Measurements from ENCODE around the gene NPDC1.
"Not testable (repeated sequence)": the region's sequence is repeated elsewhere in the genome, so short reads cannot be mapped to it uniquely, and the experiment has no call there.

Gene NPDC1

DNA sequence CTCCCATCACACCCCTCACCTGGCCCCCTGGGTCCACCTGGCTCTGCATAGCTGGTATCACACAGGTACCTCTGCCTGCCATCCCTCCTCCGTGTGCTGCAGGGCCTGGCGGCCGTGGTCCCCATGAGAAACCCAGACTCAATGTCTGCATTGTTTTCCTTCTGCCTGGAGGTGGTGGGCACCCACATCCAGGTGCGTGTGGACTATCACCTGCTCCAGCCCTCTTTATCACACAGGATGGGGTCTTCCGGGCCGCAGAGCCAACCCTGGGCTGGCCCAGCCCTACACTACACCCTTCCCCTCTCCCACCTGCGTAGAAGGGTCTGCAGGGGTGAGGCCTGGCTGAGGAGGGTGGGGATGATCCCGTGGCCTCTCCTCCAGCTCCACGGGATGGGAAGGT is 7.1 kb downstream of the NPDC1 start:
- no peak for DNase-seq

DNA sequence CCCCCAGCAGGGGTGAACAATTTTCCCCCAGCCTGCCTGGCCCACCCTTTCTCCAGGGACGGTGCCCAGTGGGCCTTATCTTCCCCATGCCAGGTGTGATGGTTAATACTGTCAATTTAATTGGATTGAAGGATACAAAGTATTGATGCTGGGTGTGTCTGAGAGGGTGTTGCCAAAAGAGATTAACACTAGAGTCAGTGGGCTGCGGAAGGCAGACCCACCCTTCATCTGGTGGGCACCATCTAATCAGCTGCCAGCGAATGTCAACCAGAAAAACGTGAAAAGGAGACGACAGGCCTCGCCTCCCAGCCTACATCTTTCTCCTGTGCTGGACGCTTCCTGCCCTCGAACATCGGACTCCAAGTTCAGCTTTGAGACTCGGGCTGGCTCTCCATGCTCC is 8.5 kb downstream of the NPDC1 start:
- DNase-seq = no peak

DNA sequence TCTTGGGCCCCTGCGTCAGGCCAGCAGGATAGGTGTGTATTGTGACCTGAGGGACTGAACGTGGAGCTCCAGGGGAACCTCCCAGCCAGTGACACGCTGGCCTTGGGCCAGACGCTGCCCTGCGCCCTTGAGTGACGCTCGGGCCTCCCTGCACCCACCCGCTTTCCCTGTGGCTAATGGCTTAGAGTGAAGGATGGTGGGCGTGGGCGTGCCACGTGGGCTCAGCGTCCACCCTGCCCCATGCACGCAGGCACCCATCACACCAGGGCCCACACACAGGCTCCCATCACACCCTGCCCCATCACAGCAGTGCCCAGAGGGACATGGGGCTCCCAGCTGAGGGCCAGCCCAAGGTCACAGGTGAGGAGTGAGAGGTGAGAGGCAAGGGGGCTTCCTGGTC is 8.9 kb downstream of the NPDC1 start:
- DNase-seq = no peak

DNA sequence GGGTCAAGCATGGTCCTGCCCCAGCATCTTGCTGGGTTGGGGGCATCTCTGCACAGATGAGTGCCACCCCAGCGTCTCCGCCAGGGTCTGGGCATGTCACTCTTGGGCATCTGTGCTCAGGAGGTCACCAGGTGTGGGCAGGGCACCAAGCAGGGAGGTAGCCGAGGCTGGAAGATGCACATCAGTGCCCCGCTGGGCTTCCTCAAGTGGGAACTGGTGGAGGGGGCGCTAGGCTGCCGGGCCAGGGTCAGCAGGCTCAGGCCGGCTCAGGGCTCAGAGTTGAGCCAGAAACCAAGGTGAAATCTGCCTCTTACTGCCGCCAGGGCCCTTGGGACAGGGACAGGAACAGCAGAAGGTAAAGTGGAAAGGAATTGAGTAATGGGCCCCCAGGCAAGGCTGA is 10.0 kb downstream of the NPDC1 start:
- no peak for DNase-seq

DNA sequence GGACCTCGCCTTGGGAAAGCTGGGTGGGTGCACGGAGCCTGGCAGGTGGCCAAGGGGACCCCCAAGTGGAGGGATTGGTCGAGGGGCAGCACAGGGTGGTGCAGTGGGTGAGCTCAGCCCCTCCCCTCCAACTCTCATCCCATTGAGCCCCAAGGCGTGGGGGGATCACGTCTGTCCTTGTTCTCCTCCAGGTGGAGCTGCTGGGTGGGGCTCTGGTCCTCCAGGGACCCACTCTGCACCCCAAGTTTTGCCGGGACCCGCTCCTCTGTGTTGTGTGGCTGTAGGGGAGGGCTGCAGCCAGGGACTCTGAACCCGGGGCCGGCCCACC is 10.5 kb downstream of the NPDC1 start:
- no peak for DNase-seq

DNA sequence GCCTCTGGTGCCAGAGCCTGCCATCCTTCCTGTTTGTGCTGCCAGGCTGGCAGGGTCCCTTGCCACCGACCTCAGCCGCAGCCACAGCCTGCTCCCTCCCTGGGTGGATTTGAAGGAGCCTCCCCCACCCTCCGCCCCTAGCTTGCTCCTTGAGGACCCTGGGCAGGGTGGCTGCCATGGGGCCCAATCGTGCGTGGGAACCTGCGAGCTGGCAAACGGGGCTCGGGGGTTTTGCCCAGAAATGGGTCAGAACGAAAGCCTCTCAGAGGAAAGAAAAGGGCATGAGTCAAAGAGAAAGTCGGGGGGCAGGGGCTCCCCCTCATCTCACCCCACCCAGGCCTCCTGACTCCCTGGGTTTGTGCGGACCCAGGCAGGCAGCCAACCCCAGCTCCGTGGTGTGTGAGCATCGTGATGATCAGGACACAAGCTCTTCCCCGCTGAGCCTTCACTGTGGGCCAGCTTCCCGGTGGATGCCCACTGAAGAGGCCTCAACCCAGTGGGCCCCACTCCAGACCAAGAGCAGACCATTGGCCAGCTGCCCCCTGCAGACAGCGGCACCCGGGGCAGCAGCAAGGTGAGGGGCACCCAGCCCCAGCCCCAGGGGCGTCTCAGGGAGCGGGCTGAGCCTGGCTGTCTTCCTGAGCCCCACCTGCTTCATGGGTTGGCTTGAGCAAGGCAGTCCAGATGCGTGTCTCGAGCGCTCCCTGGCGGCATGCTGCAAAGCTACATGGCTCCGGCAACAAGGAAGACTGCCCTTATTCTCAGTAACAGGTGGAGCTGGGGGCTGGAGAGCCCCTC is 11.1 kb downstream of the NPDC1 start:
- DNase-seq = peak; percentile 55 to 79

DNA sequence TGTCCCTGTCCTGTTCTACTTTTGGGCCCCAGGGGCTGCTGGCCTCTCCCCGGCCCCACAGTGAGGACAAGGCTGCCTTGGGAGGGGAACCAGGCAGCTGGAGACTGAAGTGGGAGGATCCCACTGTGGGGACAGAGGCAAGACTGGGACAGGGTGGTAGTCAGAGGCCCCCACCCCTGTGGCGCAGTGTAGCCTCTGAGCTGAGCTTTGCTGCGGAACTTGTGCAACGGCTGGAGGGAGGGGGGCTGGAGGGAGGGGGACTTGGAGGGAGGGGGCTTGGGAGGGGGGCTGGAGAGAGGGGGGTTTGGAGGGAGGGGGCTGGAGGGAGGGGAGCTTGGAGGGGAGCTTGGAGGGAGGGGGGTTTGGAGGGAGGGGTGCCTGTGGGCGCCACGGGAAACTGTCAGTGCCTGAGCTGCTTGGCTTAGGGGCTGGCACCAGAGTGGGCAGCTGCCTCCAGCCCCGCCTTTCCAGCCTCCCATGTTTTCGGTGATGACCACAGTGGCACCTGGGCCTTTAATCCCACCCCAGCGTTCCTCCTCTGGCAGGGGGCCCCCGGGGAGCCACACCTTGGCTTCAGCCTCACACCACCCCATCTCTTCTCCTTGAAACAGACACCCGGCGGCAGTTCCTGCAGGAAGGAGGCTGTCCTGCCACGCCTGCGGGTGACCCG is 11.8 kb downstream of the NPDC1 start:
- peak; percentile 59 to 69 for DNase-seq

DNA sequence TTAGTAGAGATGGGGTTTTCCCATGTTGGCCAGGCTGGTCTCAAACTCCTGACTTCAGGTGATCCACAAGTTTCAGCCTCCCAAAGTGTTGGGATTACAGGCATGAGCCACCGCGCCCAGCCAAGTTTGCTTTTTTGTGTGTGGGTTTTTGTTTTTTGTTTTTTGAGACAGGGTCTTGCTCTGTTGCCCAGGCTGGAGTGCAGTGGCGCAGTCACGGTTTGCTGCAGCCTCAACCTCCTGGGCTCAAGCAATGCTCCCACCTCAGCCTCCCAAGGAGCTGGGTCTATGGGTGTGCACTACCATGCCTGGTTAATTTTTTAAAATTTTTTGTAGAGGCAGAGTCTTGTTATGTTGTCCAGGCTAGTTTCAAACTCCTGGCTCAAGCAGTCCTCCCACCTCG is 12.5 kb downstream of the NPDC1 start:
- not testable (repeated sequence) for DNase-seq

DNA sequence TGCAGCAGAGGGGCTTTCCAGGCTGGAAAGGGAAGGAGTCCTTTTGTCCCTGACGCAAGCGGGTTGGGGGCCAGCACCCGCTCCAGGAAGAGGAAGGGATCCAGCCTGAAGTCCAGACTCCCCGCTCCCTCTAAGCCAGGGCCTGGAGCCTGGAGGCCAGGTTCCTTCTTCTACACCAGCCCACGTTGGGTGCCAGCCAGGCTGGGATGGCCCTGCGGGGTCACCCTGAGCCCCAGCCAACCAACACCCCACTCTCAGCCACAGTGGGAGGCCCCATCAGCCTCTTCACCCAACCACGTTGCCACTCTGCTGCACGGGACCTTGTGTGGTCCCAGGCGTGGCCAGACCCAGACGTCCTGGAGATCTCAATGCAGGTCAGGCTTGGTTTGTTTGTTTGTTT is 13.1 kb downstream of the NPDC1 start:
- peak in 1 of 2 donors; percentile 64 for DNase-seq

DNA sequence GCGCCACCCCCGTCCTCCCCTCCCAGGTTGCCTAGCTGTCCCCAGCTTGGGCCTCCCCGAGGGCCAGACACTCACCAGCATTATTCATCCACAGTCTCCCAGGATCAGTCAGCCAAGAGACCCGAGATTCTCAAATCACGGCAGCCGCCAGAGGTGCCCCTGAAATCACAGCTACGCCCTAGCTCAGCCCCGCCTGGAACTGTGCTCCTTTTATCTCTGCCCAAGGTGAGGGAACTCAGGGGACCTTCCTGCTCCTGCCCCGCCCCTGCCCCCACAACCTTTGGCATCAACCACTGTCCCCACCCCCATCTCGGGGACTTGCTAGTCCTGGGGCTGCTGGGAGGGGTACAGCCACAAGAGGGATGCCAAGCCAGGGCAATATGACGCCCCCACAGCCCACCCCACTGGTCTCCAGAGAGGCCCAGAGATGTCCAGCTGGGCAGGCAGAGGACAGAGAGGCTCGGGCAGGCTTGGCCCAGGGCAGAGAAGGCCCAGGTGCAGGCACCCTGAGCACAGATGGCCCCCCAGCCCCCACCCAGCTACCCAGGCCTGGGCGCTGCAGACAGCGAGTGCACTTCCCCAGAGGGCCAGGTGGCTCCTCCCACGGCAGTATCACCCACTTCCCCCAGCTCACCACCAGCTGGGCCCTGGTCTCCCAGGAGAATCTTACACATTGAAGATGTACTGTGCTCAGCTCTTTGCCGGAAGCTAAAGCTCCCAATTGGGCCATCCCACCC is 13.9 kb downstream of the NPDC1 start, which contains the start of gene FUT7:
Gene FUT7, minus strand, starts transcription at position 185 of the 737 bp plus-strand sequence. Its CDS starts 97 bp downstream, at position 88.
- peak in 1 of 2 donors; percentile 21 for DNase-seq

DNA sequence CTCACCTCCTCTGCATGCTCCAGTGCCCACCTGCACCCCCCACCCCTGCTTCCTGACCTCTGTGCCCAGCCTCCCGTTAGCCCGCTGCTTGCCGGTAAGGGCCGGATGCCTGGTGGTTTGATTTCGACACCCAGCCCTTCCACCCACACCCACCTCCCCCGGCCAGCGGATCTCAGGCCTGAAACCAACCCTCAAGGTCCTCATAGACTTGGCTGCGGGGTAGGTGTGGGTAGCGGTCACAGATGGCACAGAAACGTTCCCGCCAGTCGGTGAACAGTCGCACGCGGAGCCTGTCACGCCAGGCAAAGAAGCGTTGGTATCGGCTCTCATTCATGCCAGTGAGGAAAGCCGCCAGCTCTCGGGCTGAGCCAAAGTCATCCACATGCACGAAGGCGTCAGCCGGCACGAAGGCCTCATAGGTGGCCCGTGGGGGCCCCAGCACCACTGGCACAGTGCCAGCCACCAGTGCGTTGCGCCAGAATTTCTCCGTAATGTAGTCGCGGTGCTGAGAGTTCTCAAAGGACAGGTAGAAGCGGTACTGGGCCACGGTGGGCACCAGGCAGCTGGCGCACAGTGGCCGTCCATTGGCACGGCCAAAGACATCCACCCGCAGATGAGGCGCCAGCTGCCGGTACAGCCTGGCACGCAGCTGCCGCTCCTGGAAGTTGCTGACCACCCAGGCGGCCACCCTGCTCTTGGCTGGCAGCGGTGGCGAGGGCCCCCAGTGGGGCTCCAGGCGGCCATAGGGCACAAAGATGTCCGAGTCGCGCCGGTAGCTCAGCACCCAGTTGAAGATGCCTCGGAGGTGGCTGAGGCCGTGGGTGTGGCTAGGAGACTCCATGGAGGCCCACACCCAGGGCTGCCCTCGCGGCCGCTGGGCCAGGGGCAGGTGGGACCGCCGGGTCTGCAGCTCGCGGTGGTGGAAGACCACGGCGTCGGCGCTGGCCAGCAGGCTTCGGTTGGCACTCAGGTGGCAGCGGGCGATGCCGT is 15.1 kb downstream of the NPDC1 start:
- peak; percentile 38 for DNase-seq

DNA sequence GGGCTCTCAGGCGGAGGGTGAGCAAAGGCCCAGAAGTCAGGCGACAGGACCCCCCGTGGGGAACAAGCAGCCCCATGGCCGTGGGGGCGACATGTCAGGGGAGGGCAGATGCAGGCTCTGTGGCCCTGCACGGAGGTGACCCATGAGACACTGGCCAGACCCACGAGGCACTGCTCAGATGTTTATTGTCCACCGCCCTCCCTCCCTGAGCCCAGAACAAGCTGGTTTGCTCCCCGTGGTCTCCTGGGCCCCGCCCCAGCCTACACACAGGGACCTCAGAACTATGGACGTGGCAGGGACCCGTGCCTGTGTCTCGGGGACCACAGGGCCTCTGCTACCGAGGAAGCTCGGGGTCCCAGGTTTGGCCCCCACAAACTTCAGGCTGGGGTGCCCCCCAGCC is 16.0 kb downstream of the NPDC1 start:
- no peak for DNase-seq

DNA sequence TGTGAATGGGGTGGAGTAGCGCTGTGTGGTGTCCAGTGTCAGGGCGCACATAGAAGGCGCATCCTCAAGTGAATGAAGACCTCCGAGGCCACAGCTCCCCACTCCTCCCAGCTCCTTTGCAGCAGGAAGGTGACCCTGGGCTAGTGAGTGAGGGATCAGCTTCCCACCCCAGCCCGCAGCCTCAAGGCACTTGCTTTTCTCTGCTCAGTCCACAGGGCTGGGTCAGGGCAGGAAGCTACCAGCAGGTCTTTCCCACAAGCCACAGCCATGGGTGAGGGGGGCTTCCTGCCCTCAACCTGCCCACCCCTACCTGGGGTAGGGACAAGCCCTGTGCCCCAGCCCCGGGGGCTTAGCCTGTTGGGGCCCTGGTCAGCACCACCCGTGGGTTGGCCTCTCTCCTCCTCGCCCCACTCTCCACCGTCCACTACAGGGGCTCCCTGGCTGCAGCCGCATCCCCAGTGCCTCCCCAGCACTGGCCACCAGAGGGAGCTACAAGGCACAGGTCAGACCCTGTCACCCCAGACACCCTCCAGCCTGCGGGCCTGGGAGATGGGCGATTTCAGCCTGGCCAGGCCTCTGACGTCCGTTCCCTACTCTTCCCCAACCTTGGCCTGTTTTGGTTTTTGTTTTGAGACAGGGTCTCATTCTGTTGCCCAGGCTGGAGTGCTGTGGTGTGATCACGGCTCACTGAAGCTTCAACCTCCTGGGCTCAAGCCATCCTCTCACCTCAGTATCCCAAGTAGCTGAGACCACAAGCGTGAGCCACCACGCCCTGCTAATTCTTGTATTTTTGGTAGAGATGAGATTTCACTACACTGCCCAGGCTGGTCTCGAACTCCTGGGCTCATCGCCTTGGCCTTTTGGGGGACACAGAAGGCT is 16.7 kb downstream of the NPDC1 start:
- peak; percentile 51 to 72 for DNase-seq

DNA sequence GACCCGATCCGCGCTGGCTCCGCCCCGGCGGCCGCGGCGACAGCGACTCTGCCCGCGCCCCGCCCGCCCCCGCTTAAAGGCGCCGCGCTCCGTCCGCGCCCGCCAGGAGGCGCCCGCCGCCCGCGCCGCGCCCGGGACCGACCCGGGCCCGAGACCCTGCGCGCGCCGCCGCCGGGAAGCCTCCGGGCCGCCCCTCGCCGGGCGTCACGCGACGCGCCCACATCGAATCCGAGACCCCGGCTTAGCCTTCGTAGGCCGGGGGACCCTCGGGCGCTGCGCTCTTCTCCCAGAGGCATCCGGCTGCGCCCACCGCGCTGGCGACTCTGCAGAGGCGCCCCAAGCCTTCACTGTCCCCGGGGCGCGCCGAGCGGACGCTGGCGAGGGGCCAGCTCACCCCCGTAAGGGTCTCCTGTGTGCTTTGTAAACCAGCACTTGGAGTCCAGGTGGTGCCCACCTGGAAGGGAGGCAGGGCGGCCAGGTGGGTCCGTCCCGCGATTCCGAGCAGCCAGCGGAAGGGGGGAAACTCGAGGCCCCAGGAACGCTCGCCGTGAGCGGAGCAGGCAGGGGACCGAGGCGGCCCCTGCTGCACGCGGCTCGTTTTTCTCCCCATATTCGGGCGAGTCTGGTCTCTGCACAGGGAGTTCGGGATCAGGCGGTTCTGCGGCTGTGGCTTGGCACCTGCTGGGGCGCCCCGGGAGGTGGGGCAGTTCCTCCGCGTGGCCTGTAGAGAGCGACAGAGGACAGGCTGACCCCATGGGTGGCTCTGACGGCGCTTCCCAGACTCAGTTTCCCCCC is 17.5 kb downstream of the NPDC1 start:
- peak; percentile 22 to 44 for DNase-seq

DNA sequence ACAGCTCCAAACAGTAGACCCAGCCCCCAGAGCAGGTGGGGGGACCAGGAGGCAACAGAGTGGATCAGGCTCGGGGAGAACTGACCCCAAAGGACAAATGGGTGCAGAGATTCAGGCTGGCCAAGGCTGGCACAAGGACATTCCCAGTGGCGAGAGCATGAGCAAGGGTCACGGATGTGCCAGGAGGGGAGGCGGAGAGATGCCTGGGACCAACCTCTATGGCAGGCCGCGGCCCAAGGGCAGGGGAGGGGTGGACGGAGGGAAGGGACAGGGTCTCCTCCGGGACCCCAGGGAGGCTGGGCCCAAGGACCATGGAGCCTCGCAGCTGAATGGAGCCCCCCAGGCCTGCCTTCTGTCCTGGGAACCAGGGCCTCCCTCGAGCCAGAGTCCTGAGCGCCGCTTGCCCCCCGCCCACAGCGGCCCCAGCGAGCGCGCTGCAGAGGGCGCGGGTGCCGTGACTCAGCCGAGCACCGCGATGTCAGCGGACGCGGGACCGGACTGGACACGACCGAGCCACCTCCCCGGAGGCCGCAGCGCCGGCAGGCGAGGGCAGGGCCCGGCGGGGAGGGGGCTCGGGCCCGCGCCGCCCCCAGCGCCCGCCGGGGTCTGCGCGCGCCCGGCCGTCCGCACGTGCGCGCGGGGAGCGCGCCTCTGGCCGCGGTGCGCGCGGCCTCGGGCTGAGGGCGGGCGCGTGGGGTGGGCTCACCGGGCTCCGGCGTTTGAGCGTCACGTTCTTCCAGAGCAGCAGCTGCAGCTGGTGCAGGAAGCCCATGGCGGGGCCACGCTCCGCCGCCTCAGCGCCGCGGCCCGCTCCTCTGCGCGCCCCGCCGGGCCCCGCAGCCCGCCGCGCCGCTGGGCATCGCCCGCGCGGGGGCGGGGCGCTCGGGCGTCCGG is 18.4 kb downstream of the NPDC1 start, which contains the start of gene ABCA2:
Gene ABCA2, minus strand, starts transcription at position 869 of the 894 bp plus-strand sequence. Its CDS starts 97 bp downstream, at position 772.
- DNase-seq = no peak

DNA sequence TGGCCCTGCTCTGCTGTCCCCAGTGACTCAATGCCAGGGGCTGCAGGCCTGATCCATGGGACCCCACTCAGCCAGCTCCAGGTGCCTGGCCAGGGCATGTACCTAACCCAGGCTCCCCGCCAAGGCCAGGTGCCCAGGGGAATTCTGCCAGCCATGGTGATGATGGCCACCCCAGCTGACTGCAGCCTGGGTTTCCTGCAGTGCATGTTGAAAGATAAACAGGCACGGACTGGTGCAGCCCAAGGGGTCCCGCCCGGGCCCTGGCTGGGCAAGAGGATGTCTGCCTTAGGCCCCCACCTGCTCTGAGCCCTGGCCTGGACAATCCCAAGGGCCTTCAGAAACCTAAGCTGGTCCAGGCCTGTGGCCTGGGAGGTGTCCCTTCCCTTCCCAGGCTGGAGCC is 19.1 kb downstream of the NPDC1 start:
- no peak for DNase-seq

DNA sequence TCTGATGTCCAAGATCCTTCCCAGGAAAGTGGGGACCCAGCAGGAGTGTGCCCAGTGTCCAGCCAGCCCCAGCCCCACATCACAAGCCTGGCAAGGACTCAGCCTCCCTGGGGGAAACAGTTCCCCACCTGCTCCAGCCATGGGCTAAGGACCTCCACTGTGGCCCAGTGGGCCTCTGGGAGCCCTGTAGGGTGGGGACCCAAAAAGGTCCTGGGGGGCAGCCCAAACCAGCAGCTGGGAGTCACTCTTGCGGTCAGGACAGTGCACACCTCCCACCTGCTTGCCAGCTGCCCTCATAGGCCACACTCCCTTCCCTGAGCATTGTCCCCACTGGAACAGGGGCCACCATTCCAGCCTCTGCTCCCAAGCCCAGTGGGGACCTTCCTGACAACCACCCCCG is 19.6 kb downstream of the NPDC1 start:
- no peak for DNase-seq

DNA sequence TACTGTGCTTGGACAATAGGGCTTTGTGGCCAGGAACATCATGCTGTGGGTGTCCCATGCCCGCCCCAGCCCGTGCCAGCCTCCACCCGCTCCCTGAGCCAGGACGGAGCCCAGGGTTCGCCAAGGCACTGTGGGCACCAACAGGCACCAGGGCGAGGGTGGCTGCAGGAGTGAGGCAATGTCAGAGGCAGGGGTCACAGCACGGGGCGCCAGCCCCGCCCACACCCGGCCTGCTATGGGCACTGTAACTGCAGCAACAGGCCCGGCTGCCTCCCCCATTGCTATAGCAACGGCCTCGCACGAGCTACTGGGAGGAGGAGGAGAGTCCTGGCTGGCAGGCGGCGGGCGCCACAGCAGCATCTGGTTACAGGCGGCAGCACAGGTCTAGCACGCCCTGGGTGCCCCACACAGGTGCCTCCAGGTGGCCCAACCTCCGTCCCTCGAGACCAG is 20.4 kb downstream of the NPDC1 start:
- no peak for DNase-seq

DNA sequence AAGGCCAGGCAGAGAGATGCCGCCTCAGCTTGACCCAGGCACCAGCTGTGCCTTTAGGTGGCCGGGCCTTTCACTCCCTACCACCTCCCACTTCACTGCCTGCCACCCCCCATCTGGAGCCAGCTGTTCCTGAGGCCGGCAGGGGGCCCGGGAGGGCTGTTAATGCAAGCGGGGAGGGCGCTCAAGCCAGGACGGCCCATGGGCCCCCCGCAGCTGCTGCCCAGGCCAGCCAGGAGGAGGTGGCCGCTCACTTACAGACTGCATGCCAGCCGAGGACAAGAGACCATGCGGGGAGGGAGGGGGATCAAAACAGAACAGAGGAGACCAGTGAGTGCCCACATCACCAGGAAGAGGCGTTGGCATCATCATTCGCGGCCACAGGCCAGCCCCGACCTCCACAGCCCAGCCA is 22.4 kb downstream of the NPDC1 start:
- no peak for DNase-seq

All from bone marrow (tissue), 2 donors.